PFSK-1 (cell line): Measurements from ENCODE around the gene TEX52.

ENCODE experiments used
- FOXP2 ChIP-seq: optimal IDR thresholded peaks from 2 replicates; pipeline ENCODE3; 2011; ENCODE audit warnings: borderline replicate concordance, control low read depth, inconsistent platforms; ENCODE audit not compliant: insufficient read depth; ENCODE audit errors: extremely low read length, extremely low read depth
- POLR2AphosphoS5 ChIP-seq: IDR thresholded peaks from 2 replicates; pipeline ENCODE4 v1.6.1; 2012; ENCODE audit warnings: low read depth, mild to moderate bottlenecking, control low read depth, low read length, moderate library complexity
- REST ChIP-seq, 2 experiments: IDR thresholded peaks; 2 replicates each; pipeline versions ENCODE4 v1.6.1 to v1.8.0; 2011 to 2012; ENCODE audit warnings: low read depth in 2 of 2, low read length in 2 of 2, control low read depth in 1 of 2, inconsistent platforms in 1 of 2, mild to moderate bottlenecking in 1 of 2, moderate library complexity in 1 of 2; ENCODE audit not compliant: insufficient read depth in 1 of 2
- SIN3A ChIP-seq: IDR thresholded peaks from 2 replicates; pipeline ENCODE4 v1.6.1; 2012; ENCODE audit warnings: mild to moderate bottlenecking, low read length, moderate library complexity, borderline replicate concordance; ENCODE audit not compliant: insufficient read depth
- TAF1 ChIP-seq: IDR thresholded peaks from 2 replicates; pipeline ENCODE4 v1.6.1; 2012; ENCODE audit warnings: low read length, control low read depth, borderline replicate concordance; ENCODE audit not compliant: insufficient read depth

The TEX52 gene

DNA sequence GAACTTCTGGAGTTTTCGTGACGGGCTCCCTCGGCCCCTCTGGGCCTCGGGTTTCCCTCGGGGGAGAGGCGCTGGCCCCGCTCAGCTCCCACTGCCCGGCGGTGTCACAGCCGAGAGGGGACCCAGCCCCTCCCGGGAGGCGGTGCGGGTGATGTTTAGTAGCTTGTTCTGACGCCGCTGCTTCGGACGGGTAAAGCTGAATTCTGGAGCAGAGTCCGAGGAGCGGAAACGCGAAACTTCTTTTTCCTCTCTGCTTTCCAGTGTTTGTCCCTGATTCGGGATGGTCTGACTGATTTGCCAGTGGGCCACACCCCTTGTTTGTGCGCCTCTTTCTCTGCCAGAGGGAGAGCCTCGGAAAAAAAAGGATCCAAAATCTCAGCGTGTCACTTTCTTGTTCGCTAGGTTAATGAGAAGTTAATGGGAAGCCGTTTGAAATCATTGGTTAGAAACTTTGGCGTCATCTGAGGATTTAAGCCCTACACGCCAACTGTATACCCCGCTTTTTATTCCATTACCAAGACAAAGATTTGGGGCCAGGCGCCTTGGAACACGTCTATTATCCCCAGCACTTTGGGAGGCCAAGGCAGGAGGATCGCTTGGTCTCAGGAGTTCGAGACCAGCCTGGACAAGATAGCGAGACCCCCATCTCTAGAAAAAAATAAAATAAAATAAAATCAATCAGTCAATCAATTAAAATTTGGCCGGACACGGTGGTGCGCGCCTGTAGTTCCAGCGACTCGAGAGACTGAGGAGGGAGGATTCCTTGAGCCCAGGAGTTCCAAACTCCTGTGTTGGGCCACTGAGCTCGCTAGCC lies 34.6 kb upstream of the TEX52 start:
- TF ChIP-seq TAF1 = no peak
- no peak for TF ChIP-seq FOXP2
- no peak for TF ChIP-seq REST (IDR thresholded peaks at IDR 0.05; ENCODE audit: insufficient read depth in 1 of 2, low read depth in 2 of 2, low read length in 2 of 2)
- TF ChIP-seq POLR2AphosphoS5 = no peak
- no peak for TF ChIP-seq SIN3A

- TF ChIP-seq SIN3A (0 out of 2 replicates have a peak, but pooled peaks have one; percentile 54), TAF1 (peak; percentile 78; the same call in 1 of the 2 replicates), POLR2AphosphoS5 (peak; percentile 91), FOXP2 (peak; percentile 89), REST (IDR thresholded peaks at IDR 0.05; ENCODE audit: insufficient read depth in 1 of 2, low read depth in 2 of 2, low read length in 2 of 2) (no peak)
Measured at GRCh38 chr12:2890388-2891239, 33.8 kb upstream of the TEX52 start, which contains the start of gene TULP3. Gene TULP3 (plus strand): TSS chr12:2890891. CDS start chr12:2890948, 57 bp downstream.

DNA sequence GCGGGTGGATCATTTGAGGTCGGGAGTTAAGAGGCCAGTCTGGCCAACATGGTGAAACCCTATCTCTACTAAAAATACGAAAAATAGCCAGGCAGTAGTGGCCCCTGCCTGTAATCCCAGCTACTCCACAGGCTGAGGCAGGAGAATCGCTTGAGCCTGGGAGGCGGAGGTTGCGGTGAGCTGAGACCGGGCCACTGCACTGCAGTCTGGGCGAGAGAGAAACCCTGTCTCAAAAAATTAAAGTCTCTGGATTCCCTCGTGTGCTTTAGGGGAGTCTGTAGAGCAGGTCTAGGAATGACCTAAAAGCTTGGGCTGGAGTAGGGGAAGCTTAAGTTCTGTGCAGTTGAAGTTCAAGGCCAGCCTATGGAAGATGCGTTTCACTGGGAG lies 33.2 kb upstream of the TEX52 start:
- no peak for TF ChIP-seq FOXP2
- TF ChIP-seq TAF1 = no peak
- TF ChIP-seq SIN3A = no peak
- no peak for TF ChIP-seq REST (IDR thresholded peaks at IDR 0.05; ENCODE audit: insufficient read depth in 1 of 2, low read depth in 2 of 2, low read length in 2 of 2)
- TF ChIP-seq POLR2AphosphoS5 = no peak

- TF ChIP-seq SIN3A (no peak), REST (IDR thresholded peaks at IDR 0.05; ENCODE audit: insufficient read depth in 1 of 2, low read depth in 2 of 2, low read length in 2 of 2) (no peak), TAF1 (no peak), POLR2AphosphoS5 (no peak)
Measured at GRCh38 chr12:2886768-2887450, 30.1 kb upstream of the TEX52 start.
